HG03354 (cell line): ENCODE measurements around the gene TXNRD3.

ENCODE experiments used
- ATAC-seq: cut with Tn5 transposase; IDR thresholded peaks from one replicate; pipeline ENCODE4 v1.9.1; 2021; ENCODE audit warnings: mild to moderate bottlenecking; ENCODE audit not compliant: unreplicated experiment, poor library complexity, severe bottlenecking

Gene TXNRD3

DNA sequence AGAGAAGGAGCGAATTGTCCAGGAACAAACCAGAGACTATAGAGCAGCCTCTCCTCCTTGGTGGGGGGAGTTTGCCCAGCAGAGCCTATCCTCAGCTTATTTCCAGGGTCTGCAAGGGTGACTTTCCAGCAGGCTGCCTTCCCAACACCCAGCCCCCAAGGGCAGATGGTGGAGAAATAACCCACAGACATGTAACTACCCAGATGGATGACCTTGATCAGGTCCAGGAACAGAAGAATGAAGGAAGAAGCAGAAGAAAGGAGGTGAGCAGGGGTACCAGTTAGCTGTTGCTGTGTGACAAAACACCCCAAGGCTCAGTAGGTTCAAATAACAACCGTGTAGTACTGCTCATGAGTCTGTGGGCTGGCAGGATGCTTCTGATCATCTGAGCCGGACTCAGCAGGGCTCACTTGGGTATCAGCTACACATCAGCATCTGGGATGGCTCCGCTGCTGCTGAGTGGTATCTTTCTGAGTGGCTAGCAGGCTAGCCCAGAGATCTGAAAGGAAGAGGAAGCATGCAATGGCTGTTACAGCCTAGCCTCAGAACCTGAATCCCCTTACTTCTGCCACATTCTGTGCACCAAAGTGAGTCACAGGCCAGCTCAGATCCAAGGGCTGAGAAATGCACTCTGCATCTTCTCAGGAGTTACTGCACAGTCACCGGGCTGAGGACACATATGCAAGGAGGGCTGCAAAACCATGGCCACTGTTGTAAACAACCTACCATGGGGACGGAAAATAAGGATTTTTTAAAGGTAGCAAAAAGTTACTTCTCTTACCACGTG, 22.2 kb upstream of the TXNRD3 start:
- no peak for ATAC-seq

DNA sequence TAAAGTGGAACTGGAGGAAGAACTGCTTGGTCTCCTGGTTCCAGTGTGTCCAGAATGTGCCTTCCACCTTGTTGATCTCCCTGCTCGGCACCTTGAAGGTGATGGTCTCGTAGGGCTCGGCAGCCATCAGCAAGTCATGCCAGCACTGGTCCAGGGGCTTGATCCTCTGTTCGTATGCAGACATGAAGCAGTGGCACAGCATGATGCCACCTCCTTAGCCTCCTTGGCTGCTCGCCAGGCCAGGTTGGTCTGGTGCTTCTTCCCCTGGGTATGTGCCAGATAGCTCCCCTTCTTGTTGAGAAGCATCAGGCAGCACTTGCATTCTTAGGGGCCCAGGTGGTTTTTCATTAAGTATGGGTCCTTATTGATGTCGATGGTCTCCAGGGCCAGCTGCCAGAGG, 17.8 kb upstream of the TXNRD3 start:
- no peak for ATAC-seq

DNA sequence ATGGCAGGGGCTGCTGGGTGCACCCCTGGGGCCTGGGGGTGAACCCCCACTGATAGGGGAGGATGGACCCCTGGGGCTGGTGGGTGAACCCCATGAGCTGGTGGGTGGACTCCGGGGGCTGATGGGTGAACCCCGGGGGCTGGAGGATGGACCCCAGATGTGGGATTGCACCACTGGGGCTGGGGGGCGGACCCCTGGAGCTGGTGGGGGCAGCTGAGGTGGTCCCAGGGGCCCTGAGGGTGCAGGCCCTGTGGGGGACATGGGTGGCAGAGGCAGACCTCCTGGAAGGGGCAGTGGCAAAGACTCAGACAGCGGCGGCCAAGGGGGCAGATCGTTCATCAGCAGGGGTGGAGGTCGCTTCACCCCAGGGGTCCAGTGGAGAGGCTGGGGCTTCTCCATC, 17.4 kb upstream of the TXNRD3 start:
- no peak for ATAC-seq

DNA sequence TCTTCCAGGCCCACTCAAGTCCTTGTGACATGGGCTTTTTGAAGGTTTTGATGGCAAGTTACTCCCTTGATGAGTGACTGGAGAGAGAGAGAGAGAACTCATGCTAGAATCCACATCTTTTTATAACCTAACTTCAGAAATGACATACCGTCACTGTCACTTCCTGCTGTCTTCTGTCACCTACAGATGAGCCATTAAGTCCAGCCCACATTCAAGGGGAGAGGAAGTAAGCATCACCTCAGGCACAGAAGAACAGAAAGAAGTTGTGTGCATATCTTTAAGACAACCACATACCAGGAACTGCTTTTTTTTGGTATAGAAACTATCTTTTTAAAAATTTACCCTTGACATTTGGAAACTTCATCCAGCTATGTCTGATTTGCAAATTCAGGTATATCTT, 16.6 kb upstream of the TXNRD3 start:
- ATAC-seq: no peak

DNA sequence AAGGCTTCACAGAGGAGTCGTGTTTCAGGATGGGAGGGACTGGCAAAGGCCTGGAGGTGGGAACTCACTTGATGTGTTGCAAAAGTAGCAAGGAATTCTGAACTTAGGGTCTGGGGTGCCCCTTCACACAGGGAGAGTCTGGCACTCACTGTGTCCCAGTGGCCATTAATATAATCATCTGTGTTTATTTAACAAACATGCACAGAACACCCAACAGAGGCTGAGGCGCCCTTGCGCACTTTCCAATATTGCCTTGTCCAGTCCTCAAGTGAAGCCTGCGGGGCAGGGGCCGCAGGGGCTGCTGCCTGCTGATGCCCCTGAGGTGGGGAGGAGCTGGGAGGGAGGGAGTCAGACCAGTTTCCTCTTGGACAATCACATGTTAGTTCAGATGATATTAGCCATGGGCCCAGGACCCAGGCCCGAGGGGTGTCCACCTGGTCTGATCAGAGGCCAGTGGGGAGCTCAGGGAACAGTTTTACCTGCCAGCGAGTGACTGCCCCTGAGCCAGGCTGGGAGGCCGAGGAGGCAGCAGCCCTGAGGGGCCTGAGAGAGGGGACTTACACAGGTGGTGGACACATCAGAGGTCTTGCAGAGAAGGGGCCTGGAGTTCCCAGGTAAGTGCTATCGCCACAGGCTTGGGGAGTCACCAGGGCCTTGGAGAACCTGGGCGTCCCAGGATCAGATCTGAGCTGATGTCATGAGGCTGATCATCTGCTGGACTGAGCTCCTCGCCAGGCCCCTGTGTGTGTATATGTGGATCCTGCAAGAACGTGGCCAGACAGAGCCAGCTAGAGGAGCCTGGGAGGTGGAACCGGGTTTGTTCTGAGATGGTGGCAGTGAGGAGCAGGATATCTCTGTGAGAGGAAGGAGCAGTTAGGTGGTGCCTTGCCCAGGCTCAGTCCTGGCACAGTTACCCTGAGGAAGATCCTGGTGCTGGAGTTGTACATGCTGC, 13.8 kb upstream of the TXNRD3 start:
- no peak for ATAC-seq

DNA sequence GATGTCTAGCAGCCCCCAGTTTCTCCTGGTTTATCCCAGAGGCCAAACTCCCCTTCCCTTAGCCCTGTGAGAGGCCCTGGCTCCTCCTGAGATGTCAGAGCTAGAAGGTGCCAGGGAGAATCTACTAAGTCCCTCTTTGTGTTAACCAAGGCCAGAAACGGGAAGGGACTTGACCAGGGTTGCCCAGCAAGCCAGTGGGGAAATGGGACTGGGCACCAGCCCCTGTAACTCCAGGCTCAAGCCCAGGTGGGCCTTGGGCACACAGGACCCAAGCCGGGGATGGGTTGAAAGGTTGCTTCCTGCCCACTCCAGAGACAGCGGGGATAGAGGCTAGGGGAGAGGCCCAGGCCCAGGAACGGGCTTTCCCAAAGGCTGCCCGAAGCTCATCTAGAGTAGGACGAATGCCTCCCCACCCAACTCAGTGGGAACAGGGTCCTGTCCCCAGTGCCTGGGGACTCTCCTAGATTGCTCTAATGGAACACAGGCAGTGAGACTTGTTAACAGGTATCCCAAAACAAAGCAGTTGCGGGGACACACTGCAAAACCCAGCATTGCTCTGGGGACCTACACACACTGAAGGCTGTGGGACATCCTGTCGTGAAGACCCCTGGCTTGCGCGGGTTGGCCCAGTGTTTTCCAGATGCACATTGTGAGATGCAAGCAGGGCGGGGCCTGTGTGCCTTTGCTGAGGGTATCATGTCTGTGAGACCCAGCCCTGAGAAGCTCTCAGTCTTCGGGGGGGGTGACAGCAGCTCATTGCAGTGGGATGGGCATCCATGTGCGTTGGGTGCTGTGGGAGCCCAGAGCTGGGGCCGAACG, 12.9 kb upstream of the TXNRD3 start:
- ATAC-seq: no peak

DNA sequence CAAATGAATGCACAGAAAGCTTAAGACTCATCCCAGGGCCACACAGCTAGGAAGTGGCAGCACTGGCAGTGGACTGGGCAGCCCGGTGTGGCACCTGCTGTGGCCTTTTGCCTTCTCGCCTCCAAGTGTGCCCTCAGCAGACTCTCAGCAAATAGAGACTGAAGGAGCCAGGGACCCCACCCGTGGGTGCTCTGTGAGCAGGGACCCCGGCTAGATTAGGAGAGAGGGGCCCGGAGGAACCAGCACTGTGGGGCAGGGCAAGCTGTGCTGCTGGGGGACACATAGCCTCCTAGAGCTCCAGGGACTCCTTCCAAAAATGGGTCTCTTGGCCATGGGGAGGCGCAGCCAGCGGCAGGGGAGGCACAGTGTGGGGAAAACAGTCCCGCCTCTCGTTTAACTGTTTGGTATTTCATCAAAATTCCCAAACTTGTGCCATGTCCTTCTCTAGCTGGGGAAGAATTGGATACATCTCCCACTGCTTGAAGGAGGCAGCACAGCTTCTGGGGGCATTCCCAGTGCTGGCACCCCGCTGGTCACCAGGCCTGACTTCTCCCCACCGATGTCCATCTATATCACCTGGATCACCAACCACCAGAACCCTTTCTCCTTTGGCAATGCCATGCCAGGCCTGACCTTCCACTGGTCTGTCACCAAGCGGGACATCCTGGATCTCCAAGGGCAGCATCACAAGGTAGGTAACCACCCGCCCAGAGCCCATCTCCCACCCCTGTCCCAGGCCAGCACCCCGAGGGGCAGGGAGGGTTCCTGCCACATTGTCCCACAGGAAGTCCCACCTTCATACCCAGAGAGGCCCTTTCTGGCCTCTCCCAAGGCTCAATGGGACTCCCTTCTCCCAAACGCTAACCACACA, 12.0 kb upstream of the TXNRD3 start:
- no peak for ATAC-seq

DNA sequence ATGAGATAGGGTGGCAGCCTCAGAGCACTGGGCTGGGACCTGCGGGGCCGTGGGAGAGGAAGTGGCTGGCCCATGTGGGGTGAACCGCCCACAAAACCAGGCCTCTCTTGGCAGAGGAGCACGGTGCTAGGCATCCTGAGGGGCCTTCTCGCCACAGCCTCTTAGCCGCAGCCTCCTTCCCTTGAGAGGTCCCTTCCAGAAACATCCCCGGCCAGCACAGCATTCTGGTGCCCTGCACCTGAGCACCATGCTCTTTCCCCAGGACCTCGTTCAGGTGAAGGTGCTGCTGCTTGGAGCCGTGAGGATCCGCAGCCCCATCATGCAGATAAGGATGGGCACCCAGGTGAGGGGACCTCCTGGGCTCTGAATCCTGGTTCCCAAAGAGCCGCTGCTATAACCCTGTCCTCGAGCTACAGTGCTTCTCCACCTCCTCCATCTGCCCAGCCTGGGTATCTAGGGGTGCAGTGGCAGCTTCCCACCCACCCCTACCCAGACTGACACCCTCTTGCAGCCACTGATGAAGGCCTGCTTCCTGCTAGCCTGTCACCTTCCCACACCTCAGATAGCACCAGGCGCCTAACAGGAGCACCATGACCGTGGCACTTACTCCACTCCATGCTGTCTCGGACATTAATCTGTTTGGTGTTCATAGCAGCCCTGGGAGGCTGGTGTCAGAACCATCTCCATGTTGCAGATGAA, 11.2 kb upstream of the TXNRD3 start:
- no peak for ATAC-seq

DNA sequence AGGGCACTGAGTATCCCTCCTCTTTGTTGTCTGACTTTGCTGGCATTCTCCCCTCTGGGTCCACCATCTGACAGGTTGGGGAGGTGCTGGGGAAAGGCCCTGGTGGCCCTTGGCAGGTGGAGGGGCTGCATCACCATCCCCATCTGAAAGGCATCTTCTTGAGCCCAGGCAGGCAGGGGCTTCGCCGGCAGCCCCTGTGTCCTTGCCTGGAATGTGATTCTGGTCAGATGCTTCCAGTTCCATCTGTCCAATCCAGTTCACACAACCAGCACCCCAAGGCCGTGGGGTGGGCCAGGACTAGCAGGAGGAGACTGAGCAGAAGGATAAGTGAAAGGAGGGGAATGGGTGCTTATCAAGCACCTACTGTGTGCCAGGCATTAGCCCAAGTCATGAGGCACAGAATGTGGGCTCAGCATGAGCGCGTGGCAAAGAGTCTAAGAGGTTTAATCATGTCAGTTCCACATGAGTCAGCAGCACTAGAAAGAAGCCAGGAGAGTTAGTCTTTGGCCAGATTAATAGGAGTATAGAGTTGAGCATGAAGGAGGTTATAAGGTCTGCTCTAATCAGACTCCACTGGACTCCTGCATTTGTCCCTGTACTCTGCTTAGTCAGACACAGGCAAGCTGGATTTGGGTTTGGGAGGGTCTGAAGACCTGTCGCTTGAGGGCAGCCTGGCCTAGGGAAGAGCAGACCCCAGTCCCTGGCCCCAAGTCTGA, 10.5 kb upstream of the TXNRD3 start:
- no peak for ATAC-seq

DNA sequence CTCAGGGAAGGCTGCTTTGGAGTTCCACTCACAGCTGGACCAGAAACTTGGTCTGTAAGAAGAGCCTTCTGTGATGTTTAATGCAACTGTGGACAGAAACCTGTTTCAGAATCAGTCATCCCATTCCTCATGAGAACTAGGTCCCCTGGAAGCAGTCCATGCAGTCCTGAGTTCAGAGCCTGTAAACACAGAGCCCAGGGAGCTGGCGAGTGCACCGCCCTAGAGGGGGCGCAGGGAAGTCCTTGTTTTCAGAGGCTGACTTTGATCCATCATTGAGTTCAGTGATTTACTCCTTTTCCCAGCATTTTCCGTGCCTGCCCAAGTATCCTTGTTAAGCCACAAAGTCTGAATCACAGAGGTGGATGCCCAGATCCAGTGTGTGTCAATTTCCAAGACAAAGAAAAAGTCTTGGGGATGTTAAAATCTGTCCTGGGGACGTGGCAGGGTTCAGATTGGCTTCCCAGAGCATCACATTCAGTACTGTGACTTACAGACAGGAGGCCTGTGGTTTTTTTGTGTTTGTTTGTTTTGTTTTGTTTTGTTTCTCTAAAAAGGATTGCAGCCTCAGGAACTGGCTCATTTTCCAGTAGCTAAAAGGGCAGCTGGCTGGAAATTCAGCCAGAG, 9.8 kb upstream of the TXNRD3 start:
- ATAC-seq: no peak

DNA sequence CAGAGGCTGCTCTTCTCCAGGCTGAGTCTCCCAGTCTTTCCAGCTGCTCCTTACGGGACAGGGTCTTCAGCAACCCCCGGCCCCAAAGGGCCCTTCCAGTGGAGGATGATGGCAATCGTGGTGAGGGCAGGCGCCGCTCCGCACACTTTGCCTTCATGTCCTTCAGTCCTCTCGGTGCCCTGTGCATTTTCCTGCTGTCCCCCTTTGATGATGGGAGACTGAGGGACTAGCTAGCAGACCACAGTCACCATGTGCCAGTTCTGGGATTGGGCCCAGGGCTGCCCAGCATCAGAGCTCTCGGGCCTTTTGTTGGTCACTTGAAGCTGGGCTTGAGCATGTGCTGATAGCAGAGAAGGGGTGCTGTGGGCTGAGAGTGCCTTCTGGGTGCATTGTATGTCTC, 8.8 kb upstream of the TXNRD3 start:
- ATAC-seq: no peak

DNA sequence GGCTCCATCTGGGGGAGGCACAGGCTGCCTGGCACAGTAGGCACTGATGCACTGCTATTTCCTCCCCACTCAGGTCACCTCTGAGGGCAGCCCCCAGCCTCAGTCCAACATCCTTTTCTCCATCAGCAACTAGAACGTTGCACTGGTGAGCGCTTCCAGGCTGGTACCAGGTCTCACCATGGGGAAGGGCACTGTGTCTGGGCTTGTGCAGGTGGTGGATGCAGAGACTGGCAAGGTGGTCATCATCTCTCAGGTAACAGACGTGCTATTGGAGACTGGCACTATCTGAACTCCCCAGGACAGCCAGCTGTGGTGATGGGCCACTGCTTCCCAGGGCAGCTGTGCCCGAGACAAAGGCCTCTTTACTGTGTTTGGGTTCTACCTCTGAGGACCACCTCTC, 8.3 kb upstream of the TXNRD3 start:
- no peak for ATAC-seq

DNA sequence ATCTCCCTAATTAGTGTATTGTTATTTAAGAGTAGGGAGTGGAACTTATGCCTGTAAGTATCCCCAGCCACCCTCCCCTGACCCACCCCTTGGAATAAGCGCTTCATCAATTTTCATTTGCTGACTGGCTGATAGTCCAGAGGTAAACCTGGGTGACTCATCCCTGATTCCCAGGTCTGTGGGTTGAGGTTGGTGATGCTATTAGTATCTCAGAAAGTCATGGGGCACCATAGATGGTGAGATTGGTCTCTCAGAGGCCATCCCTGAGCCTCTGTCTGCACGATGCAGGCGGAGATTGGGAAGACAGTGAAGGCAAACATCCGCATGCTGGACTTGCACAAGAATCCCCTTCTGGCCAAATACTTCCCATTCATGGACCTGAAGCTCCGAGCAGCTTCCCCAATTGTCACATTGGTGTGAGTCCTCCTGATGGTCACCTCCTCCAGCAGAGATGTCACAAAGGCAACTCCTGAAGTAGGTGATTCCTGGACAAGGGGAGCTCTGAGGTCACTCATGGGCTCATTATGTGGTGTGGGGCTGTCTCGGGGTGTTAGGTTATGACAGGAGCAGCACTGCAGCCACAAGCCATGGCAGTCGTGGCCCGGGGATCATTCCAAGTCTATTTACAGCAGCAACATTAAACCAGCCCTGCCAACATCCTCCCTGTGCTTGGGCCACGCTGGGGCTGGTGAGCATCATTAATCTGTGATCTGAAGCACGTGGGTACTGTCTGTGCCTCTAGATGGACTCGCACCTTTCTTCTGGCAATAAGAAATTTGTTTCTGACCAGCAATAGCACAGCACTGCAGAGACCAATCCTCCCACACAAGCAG, 6.8 kb upstream of the TXNRD3 start:
- no peak for ATAC-seq

DNA sequence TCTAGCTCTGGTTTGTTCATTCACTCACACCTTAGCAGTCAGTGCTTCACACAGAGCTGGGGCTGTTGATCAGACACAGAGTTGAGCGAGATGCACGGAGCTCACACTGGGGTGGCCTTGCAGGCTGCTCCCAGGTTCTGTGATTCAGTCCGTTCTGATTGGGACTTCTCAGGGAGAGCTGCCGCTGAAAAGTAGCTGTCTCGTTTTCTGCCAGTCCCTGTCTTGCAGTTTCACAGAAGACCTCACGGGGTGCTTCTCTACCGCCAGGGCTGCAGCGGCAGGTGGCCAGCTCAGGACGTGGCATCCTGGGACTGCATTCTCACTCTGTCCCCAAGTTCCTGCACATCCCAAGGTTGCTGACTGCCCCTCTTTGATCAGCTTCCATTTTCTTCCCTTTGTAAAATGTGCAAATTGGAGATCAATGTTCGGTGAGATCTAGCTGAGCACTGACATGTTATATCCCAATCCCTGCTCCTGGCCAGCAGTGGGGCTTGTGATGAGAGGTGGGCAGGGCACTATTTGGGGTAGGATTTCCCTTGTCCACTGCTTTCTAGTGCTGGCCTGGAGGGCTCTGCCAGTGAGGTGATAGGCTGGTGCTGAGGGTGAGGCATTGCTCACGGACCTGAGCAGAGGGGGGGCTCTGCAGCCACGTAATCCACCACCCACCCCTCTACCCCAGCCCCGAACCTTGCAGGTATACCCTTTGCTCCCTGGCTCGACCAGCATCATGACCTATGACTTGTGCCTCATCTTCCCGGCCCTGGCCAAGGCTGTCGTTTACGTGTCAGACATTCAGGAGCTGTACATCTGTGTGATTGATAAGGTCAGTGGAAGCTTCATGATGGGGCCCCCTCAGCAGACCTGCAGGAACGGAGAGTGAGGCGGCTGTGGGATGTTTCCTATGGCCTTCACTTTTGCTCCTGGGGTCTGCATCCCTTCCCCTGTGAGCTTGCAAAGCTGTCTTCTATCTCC, 5.3 kb upstream of the TXNRD3 start:
- ATAC-seq: no peak

DNA sequence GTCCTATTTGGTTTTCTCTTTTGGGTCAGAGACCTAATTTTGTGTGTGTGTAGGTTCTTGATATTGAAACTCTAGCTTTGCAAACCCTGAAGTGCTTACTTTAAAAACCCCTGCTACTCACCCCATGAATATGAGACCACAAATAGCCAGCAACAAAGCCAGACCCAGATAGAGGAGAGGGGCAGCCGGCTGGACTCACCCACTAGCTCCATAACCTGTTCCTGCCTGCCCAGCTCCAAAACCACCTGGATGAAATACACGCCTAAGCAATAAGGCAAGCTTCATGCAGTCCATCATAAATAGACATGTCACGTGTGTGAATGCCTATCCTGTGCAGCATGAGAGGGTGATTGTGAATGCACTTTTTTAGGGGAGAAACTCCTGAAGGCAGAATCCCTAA, 3.7 kb upstream of the TXNRD3 start:
- no peak for ATAC-seq

DNA sequence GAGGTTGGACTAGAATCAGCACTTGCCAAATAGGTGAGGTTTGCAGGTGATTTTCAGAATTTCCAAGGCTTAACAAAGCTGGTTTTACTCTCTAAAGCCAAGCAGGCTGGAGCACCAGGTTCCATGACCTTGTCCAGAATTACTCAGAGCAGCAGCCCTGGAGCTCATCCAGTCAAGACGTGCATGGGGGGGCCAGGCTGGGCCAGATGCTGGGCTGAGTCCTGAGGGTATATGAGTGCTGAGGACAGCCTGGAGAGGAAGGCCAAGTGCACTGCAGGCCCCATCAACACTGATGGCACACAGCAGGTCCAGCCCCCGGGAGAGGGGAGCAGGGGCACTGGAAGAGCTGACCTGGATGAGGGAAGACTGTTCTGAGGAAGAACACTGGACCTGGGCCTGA, 3.0 kb upstream of the TXNRD3 start:
- no peak for ATAC-seq
